ENCODE results near the gene UBE3C.

UBE3C gene

GRCh38 chr7:157195868-157196267, 57.1 kb downstream of the UBE3C start:
- CTCF ChIA-PET, result no interaction called here
- DNase-seq (ENCODE audit: extremely low spot score), result no peak
- POLR2A ChIA-PET, result no interaction called here
- no peak for TF ChIP-seq CTCF (IDR thresholded peaks at IDR 0.05; ENCODE audit: control extremely low read depth, extremely low read depth, low read depth, missing control alignments)

GRCh38 chr7:157204134-157204533, 65.4 kb downstream of the UBE3C start:
- no peak for TF ChIP-seq CTCF (IDR thresholded peaks at IDR 0.05; ENCODE audit: control extremely low read depth, extremely low read depth, low read depth, missing control alignments)
- ChIA-PET POLR2A (no interaction called here), CTCF (interaction anchor here (0.8 to 1.4 kb wide), 2 partner anchors 13 to 18 kb away, joined by 3 read pairs; no protein-coding TSS in a partner anchor)
- DNase-seq (ENCODE audit: extremely low spot score), result no peak

DNA sequence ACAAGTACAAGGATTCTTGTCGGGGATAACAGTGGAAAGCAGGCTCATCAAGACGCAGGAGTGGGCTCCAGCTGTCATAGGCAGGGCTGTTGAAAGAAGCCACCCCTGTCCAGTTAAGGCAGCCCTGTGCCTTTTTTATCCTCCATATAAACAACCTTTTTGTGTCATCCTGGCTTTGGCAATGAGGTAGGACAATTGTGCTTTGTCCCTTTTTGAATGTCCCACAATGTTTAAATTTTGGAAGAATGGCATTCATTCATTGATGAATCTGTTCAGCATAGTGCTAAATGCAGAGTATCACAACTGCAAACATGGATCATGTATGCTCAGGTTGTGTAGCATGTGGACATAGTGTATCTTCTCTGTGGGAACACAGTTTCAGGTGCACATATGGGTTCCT, 66.7 kb downstream of the UBE3C start:
- CTCF ChIA-PET, result interaction anchor here (0.9 to 1.2 kb wide), 2 partner anchors 10 to 45 kb away, joined by 3 to 4 read pairs; no protein-coding TSS in a partner anchor
- no peak for DNase-seq (ENCODE audit: extremely low spot score)
- POLR2A ChIA-PET, result no interaction called here
- TF ChIP-seq CTCF (IDR thresholded peaks at IDR 0.05; ENCODE audit: control extremely low read depth, extremely low read depth, low read depth, missing control alignments), result no peak

GRCh38 chr7:157208571-157209413, 70.1 kb downstream of the UBE3C start:
- no peak for TF ChIP-seq CTCF (IDR thresholded peaks at IDR 0.05; ENCODE audit: control extremely low read depth, extremely low read depth, low read depth, missing control alignments)
- CTCF ChIA-PET, result interaction anchor here (0.7 to 3.3 kb wide), 4 partner anchors 17 to 43 kb away, joined by 3 to 14 read pairs (median 4); no protein-coding TSS in a partner anchor
- POLR2A ChIA-PET, result no interaction called here
- DNase-seq (ENCODE audit: extremely low spot score), result no peak

DNA sequence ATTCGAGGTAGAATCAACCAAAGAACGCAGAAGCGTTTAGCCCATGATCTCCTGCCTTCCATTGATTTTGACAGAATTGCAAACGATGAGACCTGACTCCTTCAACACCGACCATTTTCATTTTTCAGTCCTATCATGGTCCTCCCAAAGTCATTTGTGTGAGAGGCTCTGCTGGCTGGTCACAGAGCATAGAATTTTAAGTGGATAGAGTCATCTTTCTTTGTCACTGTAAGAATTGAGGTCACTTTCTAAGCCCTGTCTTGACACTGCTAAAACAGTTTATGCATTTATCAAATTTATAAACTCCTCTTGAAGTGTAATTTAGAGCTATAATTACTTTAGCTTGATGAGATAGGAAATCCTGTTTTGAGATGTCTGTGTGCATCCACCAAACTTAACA, 72.0 kb downstream of the UBE3C start:
- ChIA-PET POLR2A (no interaction called here), CTCF (interaction anchor here (0.7 to 3.3 kb wide), 4 partner anchors 15 to 63 kb away, joined by 3 to 14 read pairs (median 3); no protein-coding TSS in a partner anchor)
- TF ChIP-seq CTCF (IDR thresholded peaks at IDR 0.05; ENCODE audit: control extremely low read depth, extremely low read depth, low read depth, missing control alignments), result no peak
- DNase-seq (ENCODE audit: extremely low spot score), result no peak

GRCh38 chr7:157211690-157212089, 73.0 kb downstream of the UBE3C start:
- CTCF ChIA-PET, result interaction anchor here (1.4 to 3.3 kb wide), 2 partner anchors 9 to 14 kb away, joined by 3 to 14 read pairs; no protein-coding TSS in a partner anchor
- TF ChIP-seq CTCF (IDR thresholded peaks at IDR 0.05; ENCODE audit: control extremely low read depth, extremely low read depth, low read depth, missing control alignments), result no peak
- POLR2A ChIA-PET, result no interaction called here
- DNase-seq (ENCODE audit: extremely low spot score), result no peak
